Measurements from ENCODE around the gene CTBP2. TPM values are rescaled to one million over a fixed set of nuclear protein-coding genes. Genes with fewer than 3 reads are reported as not detected.
A peak's percentile ranks its signal among the peaks of the same experiment; 100 is the strongest.
"Not testable (repeated sequence)": the region's sequence is repeated elsewhere in the genome, so short reads cannot be mapped to it uniquely, and the experiment has no call there.

Gene CTBP2
- total RNA-seq, 2 experiments from 2014 or later: 0.12 to 0.21 TPM

DNA sequence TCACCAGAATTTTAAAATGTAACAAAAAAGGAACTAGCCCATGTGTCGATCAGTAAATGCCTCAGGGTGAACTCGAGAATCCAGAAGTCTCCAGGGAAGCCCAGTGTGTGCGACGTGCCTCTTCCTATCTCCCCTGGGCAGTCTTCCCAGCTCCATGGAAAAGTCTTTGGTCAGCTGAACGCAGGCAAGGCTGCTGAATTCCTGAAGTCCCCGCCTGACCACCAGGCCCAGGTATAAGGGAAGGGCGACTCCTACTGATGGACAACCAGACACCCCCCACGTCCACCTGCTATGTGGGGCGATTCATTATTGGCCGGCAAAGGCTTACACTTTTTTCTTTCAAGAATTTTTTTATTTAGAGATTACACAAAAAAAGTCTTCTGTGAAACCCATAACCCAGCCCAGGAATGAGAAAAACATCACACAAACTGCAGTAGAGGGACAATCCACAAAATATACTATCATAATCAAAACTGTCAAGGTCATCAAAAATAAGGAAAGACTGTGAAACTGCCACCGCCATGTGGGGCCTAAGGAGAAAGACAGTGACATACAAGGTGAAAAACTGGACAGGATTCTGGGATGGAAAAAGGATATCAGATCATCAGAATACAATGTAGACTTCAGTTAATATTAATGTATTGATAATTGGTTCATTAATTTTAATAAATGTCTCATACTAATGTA lies 93.5 kb downstream of the CTBP2 start:
- intact Hi-C loops (cut with DNase I, micrococcal nuclease): no loop called here
- ChIA-PET CTCF (interaction anchor here (0.6 to 1.1 kb wide), 2 partner anchors 89 to 207 kb away, joined by 3 to 4 read pairs; no protein-coding TSS in a partner anchor), POLR2A (no interaction called here)
- Mint-ChIP-seq H3K36me3 (ENCODE audit: low read depth) (no peaks in the 10 kb centered on the region), H3K4me1 (peaks cover 15% of the 10 kb centered on the region), H3K27ac (no peak overlapping the region), H3K4me3 (no peak overlapping the region), H3K9me3 (ENCODE audit: low read depth) (no peaks in the 10 kb centered on the region), H3K27me3 (peaks cover 24% of the 10 kb centered on the region)
- ATAC-seq (no peak), DNase-seq (no peak)

DNA sequence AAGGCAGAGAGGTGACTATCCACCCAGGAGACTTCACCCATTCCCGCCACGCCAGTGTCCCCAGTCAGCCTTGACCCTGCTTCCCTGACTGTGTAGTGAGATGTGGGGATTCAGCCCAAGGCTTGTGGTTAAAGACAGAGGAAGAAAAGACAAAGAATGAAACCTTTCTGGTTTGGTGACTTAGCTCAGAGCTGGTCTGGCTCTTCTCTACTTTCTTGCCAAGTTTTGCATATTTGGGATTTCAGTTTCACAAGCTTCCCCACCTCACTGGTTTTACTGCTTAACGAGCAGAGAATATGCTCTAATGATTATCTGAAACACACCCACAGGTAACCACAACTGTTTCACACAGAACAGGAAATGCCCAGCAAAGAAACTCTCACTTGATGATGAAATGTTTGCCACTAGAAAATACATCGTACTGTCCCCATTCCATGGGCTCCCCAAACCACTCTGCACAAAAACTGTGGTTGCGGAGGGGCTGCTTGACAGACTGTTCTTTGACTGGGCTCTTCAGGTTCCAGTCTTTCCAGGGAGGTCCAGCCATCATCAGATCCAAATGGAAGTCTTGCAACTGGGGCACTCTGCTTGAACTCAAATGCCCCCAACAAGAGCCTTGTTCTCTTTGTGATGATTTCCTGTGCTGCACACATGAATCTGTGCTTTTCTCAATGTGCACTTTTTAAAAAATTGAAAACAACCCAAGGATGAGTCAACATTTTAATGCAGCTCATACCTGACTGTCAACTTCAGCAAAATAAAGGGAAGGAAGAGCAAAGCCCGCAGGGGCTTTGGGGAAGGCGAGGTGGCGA lies 95.5 kb downstream of the CTBP2 start:
- Mint-ChIP-seq H3K9me3 (ENCODE audit: low read depth) (no peaks in the 10 kb centered on the region), H3K36me3 (ENCODE audit: low read depth) (no peaks in the 10 kb centered on the region), H3K4me1 (peaks cover 15% of the 10 kb centered on the region), H3K27me3 (peaks cover 27% of the 10 kb centered on the region), H3K4me3 (no peak overlapping the region), H3K27ac (no peak overlapping the region)
- POLR2A ChIA-PET: no interaction called here
- ATAC-seq (peak; percentile 87), DNase-seq (peak; percentile 18)
- intact Hi-C loops (cut with DNase I, micrococcal nuclease): no loop called here
- CTCF ChIA-PET: interaction anchor here (1.3 kb wide), 1 partner anchor 17 kb away, joined by 3 read pairs; no protein-coding TSS in a partner anchor

DNA sequence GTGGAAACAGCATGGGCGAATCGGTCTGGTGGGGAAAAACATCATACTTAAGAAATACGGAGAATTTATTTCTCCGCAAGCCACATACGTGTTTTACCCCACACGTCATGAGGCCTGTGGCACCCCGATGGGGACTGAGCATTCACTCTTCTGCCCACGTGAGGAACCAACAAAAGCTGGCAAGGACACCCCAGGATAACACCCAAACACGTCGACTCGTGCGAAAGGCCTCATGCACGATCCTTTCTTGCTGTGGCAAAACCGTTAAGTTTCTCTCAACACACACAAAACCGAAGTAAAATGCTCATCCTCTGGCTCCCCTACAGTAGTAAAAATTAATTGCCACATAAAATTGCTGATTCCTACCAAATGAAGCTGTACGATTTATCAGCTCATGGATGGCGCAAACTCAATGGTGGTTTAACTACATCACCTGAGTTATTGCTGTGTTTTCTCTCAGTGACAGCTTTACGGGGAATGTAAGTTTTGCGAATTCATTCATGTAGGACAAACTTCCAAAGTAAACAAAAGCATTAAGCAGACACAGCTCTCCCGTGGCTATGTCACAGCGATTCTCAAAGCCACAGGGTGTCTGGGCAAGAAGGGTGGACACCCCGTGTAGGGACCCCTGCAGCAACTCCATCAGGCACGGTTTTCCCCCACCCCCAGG lies 97.0 kb downstream of the CTBP2 start:
- intact Hi-C loops (cut with DNase I, micrococcal nuclease): no loop called here
- ATAC-seq: no peak
- Mint-ChIP-seq H3K4me3 (no peak overlapping the region), H3K4me1 (peaks cover 15% of the 10 kb centered on the region), H3K27me3 (peaks cover 33% of the 10 kb centered on the region), H3K36me3 (ENCODE audit: low read depth) (no peaks in the 10 kb centered on the region), H3K27ac (no peak overlapping the region), H3K9me3 (ENCODE audit: low read depth) (no peaks in the 10 kb centered on the region)
- POLR2A ChIA-PET: no interaction called here
- CTCF ChIA-PET: interaction anchor here (0.7 to 1.4 kb wide), 2 partner anchors 18 to 35 kb away, joined by 3 to 8 read pairs; no protein-coding TSS in a partner anchor
- DNase-seq: no peak

DNA sequence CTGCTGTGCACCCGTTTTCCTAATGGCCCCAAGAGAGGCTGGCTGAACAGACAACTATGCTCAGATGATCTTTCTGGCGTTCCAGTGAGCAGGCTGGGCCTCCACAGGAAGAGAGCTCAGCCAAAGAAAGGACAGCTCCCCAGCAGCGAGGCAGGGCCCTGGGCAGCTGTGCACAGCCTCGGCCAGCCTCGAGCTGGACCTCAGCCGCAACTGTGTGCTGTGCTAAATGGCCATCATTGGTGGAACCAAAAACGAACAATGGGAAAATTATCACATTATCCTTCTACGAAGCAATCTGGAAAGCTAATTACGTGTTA lies 97.5 kb downstream of the CTBP2 start:
- DNase-seq (no peak), ATAC-seq (no peak)
- Mint-ChIP-seq H3K9me3 (ENCODE audit: low read depth) (no peaks in the 10 kb centered on the region), H3K36me3 (ENCODE audit: low read depth) (no peaks in the 10 kb centered on the region), H3K4me3 (no peak overlapping the region), H3K4me1 (peaks cover 15% of the 10 kb centered on the region), H3K27ac (no peak overlapping the region), H3K27me3 (peaks cover 38% of the 10 kb centered on the region)
- intact Hi-C loops (cut with DNase I, micrococcal nuclease): no loop called here
- CTCF ChIA-PET: interaction anchor here (0.7 to 1.4 kb wide), 2 partner anchors 18 to 34 kb away, joined by 3 to 8 read pairs; no protein-coding TSS in a partner anchor
- POLR2A ChIA-PET: no interaction called here

DNA sequence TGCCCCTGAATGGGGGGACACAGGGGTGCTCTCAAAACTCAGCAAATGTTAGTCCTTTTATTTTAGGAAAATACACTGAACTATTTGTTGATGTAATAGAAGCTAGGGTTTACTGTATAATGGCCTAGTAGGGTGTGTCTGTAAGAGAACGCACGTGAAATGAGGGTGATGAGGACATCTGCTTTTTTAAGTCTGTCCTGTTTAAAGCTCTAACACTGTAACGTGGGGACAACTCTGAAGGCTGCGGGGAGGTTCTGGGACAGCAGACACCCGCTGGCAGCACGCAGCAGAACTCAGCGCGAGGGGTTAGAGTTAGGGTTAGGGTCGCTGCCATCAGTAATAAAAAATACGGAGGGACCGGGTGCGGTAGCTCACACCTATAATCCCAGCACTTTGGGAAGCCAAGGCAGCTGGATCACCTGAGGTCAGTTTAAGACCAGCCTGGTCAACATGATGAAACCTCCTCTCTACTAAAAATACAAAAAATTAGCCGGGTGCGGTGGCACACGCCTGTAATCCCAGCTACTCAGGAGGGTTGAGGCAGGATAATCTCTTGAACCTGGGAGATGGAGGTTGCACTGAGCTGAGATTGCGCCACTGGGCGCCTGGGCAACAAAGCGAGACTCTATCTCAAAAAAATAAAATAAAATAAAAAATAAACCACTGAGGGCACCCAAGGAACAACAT lies 98.0 kb downstream of the CTBP2 start:
- Mint-ChIP-seq H3K4me1 (peaks cover 15% of the 10 kb centered on the region), H3K36me3 (ENCODE audit: low read depth) (no peaks in the 10 kb centered on the region), H3K27ac (no peak overlapping the region), H3K9me3 (ENCODE audit: low read depth) (no peaks in the 10 kb centered on the region), H3K27me3 (peaks cover 38% of the 10 kb centered on the region), H3K4me3 (no peak overlapping the region)
- ChIA-PET CTCF (interaction anchor here (0.7 to 2.2 kb wide), 3 partner anchors 14 to 34 kb away, joined by 3 to 14 read pairs (median 8); no protein-coding TSS in a partner anchor), POLR2A (interaction anchor here (0.6 kb wide), 1 partner anchor 183 kb away, joined by 4 read pairs; no protein-coding TSS in a partner anchor)
- intact Hi-C loops (cut with DNase I, micrococcal nuclease): no loop called here
- DNase-seq: no peak
- ATAC-seq: no peak

DNA sequence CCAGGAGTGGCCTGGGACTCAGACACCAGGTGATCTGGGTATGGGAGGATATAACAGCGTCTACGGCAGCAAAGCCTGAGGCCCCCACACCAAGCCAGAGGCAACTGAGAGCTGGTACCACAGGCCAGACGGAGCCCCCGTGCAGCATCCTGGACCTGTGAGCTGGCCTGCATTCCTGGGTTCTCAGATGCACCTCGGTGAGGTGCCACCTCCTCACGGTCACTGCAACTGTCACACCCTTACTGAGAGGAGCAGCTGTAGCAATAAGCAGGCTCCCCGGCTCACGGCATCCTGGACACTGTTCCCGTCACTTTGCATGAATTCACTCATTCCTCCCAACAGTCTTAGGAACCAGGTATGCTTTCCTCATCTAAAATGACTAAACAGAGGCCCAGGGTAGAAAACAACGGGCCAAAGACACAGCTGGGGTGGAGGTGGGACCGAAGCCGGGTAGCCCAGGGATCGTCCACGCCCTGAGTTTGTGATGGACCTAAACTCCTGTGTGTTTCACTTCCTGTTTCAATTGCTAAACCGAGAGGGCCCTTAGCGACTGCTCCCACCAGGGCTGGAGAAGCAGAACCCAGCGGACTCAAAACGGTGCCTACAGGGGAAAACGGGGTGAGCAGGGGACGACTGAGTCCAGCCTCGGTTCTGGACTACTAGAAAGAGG lies 98.7 kb downstream of the CTBP2 start:
- DNase-seq (no peak), ATAC-seq (no peak)
- ChIA-PET POLR2A (interaction anchor here (0.6 kb wide), 1 partner anchor 182 kb away, joined by 4 read pairs; no protein-coding TSS in a partner anchor), CTCF (interaction anchor here (0.5 to 2.2 kb wide), 3 partner anchors 12 to 141 kb away, joined by 3 to 14 read pairs (median 3); no protein-coding TSS in a partner anchor)
- Mint-ChIP-seq H3K9me3 (ENCODE audit: low read depth) (no peaks in the 10 kb centered on the region), H3K36me3 (ENCODE audit: low read depth) (no peaks in the 10 kb centered on the region), H3K27ac (no peak overlapping the region), H3K27me3 (peaks cover 36% of the 10 kb centered on the region), H3K4me3 (no peak overlapping the region), H3K4me1 (peaks cover 15% of the 10 kb centered on the region)
- intact Hi-C loops (cut with DNase I, micrococcal nuclease): loop anchor here in 1 of 2 experiments (1.0 kb wide), 1 partner anchor 531 kb away; no protein-coding TSS in a partner anchor

DNA sequence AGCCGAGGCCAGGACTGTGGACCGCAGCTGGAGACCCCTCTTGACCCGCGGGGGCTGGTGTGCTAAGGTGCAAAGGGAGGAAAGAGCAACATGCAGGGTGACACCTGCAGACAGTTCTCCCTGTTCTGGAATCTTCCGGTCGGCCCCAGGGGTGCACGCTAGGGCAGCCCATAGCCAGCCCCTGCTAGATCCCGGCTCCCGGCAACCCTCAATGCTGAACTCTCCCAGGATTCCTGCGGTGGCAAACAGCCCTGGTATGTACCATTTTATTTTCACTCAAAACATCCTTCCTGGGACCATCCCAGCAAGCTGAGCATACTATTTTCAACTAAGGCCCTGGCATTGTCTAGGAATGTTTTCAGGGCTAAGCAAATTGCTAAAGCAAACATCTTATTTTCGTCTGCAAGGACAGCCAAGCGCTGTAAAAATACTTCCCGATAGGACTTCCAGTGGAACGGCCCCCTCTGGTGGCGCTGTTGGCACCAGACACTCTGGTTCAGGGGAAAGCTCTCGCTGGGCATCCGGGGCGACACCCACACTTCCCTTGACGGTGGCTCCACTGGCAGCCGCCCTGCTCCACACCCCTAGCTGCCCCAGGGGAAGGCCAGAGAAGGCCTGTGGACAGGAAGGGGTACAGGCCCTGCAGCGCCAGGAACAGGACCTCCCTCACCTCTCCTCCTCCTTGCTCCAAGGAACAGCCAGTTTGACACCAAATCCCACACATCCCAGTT lies 99.4 kb downstream of the CTBP2 start:
- H3K27ac Mint-ChIP-seq: no peak overlapping the region
- H3K9me3 Mint-ChIP-seq (ENCODE audit: low read depth): no peaks in the 10 kb centered on the region

DNA sequence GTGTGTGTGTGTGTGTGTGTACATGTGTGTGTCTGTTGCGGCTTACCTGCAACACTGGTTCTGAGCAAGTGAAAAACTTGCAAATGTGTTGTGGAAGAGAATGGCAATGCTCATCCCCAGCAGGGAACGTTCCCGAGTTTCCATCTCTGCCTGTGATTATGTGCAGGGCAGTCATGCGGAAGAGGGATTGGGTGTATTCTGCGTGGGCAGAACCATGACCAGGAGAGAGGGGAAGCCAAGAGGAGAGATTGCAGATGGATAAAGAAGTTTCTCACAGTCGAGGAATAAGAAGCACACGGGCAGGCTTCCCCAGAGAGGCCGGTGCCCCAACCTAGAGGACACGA lies 99.9 kb downstream of the CTBP2 start:
- H3K4me1 Mint-ChIP-seq: peaks cover 14% of the 10 kb centered on the region
- no peaks in the 10 kb centered on the region for H3K9me3 Mint-ChIP-seq (ENCODE audit: low read depth)
- intact Hi-C loops (cut with DNase I, micrococcal nuclease): no loop called here
- ChIA-PET POLR2A (no interaction called here), CTCF (interaction anchor here (0.6 to 2.2 kb wide), 3 partner anchors 11 to 261 kb away, joined by 3 to 14 read pairs (median 3); no protein-coding TSS in a partner anchor)
- no peak for ATAC-seq
- no peak overlapping the region for H3K4me3 Mint-ChIP-seq
- H3K36me3 Mint-ChIP-seq (ENCODE audit: low read depth): no peaks in the 10 kb centered on the region
- no peak overlapping the region for H3K27ac Mint-ChIP-seq
- H3K27me3 Mint-ChIP-seq: peaks cover 29% of the 10 kb centered on the region
- no peak for DNase-seq

More for the DNA sequence above, 99.4 kb downstream of the CTBP2 start:
- DNase-seq (peak; percentile 71), ATAC-seq (peak; percentile 45)
- H3K4me1 Mint-ChIP-seq: peaks cover 15% of the 10 kb centered on the region
- POLR2A ChIA-PET: no interaction called here
- CTCF ChIA-PET: interaction anchor here (0.5 to 2.2 kb wide), 5 partner anchors 11 to 531 kb away, joined by 3 to 14 read pairs (median 3); no protein-coding TSS in a partner anchor
- H3K4me3 Mint-ChIP-seq: no peak overlapping the region
- H3K36me3 Mint-ChIP-seq (ENCODE audit: low read depth): no peaks in the 10 kb centered on the region
- peaks cover 30% of the 10 kb centered on the region for H3K27me3 Mint-ChIP-seq
- intact Hi-C loops (cut with DNase I, micrococcal nuclease): loop anchor here in 1 of 2 experiments (1.0 kb wide), 1 partner anchor 531 kb away; no protein-coding TSS in a partner anchor

DNA sequence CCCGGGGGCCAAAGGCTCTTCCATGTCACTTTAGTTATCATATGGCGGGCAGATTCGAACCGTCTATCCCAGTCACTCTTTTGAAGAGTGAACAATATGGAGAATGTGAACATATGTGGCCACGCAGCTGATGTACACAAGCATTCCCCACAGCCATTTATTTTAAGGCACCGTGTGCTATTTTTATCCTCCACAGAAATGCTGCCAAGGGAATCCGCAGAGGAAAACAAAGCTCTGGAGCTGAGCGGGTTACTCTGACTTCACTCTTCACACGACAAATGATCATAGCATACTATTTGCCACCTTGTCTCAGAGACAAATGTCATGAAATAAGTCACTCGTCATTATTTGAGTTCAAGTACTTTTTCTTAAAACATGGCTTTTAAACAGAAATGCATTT lies 100.3 kb downstream of the CTBP2 start:
- Mint-ChIP-seq H3K4me1 (peaks cover 10% of the 10 kb centered on the region), H3K9me3 (ENCODE audit: low read depth) (no peaks in the 10 kb centered on the region), H3K27me3 (peaks cover 27% of the 10 kb centered on the region), H3K4me3 (no peak overlapping the region), H3K27ac (no peak overlapping the region), H3K36me3 (ENCODE audit: low read depth) (no peaks in the 10 kb centered on the region)
- ATAC-seq: no peak
- DNase-seq: no peak
- intact Hi-C loops (cut with DNase I, micrococcal nuclease): no loop called here
- ChIA-PET CTCF (interaction anchor here (0.7 to 2.2 kb wide), 3 partner anchors 11 to 148 kb away, joined by 3 to 14 read pairs (median 3); no protein-coding TSS in a partner anchor), POLR2A (no interaction called here)

DNA sequence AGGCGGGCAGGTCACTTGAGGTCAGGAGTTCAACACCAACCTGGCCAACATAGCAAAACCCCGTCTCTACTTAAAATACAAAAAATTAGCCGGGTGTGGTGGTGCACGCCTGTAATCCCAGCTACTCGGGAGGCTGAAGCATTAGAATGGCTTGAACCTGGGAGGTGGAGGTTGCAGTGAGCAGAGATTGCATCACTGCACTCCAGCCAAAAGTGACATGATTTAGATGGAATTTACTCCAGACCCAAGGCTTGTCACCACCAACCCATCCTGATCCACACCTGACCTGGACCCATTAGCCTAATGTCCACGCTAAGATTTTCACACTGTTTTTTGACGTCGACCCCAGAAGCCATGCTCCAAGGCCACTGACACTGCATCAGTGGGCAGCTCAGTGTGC lies 101.0 kb downstream of the CTBP2 start:
- DNase-seq; H3K36me3 Mint-ChIP-seq (ENCODE audit: low read depth); H3K4me3 Mint-ChIP-seq; intact Hi-C loops (cut with DNase I, micrococcal nuclease); H3K4me1 Mint-ChIP-seq; POLR2A ChIA-PET; ATAC-seq; H3K9me3 Mint-ChIP-seq (ENCODE audit: low read depth); H3K27ac Mint-ChIP-seq: not testable (repeated sequence)
- H3K27me3 Mint-ChIP-seq: peaks cover 27% of the 10 kb centered on the region
- CTCF ChIA-PET: interaction anchor here (0.7 kb wide), 2 partner anchors 24 to 149 kb away, joined by 3 to 4 read pairs; no protein-coding TSS in a partner anchor
